Stimulated activated CD4-positive, alpha-beta T cell treated with anti-CD3 and anti-CD28 coated beads, TNF-alpha, amount 100 ng/mL, for 4 hours (primary cell): ENCODE data around the gene PPM1H.
"Not testable (repeated sequence)": the region's sequence is repeated elsewhere in the genome, so short reads cannot be mapped to it uniquely, and the experiment has no call there.

Experiments
- DNase-seq, 3 experiments: peaks; one replicate each; pipeline ENCODE4 v3.0.0-alpha.2; 2020; ENCODE audit warnings: low read depth in 3 of 3

PPM1H gene

DNA sequence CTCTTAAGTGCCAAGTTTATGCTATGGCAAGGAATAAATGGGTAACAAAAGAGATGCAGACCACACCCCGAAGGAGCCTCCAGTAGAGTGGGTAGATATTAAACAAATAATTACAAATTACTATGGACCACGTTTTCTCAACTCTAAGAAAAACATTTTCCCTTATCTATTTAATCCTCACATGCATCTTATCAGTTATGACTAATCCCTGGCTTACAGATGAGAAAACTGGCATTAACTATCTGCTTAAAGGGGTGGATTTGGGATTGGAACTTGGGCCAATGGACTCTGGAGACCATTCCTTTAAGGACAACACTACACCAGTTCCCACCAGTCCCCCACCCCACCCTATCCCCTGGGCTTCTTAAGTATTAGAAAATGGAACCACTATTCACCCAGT is 26.3 kb downstream of the PPM1H start:
- no peak for DNase-seq

DNA sequence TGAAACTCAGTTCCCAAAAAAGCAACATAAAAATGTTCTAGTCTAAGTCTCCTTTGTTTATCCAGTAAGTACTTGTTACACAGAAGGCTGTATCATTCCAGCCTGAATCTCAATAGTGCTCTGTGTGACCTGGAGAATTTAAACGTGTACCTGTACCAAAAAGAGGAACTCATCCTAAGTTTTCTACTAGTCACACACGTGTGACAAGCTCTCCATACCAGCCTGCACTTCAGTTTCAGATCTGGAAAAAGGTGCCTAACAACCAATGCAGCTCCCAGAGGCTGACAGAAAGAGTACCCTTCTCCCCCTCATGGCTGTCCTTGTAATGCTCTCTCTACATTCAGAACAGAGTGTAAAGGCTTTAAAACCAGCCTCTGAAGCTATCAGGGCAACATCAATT is 27.4 kb downstream of the PPM1H start:
- DNase-seq = no peak

DNA sequence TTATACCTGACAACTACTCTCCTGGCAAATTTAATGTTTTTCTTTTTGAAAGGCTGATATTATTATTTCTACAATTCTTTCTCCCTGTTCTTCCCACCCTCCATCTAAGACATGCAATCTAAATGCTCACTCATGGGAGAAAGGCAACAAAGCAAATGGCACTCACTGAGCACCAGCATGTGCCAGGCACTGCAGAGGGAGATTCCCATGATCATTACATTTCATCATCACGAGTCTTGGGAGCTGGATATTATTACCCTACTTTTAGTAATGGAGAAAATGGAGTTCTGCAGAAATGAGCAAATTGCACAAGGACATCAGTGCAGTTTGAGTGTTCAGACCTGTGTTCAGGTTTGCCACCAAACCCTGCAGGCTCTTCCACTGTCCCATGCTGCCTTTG is 27.9 kb downstream of the PPM1H start:
- DNase-seq = no peak

DNA sequence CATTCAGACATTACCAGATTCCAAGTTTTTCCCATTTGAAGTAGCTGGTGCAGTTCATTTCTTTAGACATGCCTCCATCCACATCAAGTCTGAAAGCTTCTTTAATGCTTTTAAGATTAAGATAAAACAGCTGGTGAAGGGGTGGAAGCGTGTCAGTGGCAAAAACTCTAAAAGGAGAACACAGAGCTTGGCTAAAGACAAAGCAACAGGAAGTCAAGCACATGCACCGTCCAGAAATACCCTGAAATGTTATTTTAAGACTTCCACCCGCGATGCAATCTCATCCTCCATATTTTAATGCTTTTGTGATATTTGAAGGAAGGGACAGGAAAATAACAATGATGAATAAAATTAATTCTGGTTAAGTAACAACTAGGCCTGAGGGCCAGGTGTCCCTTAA is 31.8 kb downstream of the PPM1H start:
- DNase-seq = no peak

DNA sequence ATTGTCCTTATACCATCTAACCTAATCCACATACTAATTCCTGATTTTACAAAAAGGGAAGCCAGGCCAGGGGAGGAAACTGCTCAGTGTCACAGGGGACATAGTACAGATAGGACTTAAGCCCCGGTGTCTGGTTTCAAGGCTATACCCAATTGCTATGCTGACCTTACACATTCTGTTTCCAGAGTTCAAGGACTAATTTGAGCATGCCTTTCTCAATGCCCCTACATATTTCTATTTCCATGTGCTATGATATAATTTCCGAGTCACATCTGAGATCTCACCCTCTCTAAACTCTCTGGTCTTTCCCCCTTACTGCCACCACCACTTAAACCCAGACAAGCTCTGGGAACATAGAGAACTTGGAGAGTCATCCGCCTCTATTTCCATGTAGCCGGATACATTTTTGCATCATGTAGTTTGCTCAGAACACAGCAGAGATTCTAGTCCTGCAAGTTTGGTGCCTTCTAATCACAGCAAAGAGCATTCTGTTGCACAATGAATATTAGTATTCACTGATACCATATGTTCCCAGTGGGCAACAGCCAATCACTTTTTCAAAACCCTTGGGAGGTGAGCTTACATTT is 34.2 kb downstream of the PPM1H start:
- DNase-seq = no peak

DNA sequence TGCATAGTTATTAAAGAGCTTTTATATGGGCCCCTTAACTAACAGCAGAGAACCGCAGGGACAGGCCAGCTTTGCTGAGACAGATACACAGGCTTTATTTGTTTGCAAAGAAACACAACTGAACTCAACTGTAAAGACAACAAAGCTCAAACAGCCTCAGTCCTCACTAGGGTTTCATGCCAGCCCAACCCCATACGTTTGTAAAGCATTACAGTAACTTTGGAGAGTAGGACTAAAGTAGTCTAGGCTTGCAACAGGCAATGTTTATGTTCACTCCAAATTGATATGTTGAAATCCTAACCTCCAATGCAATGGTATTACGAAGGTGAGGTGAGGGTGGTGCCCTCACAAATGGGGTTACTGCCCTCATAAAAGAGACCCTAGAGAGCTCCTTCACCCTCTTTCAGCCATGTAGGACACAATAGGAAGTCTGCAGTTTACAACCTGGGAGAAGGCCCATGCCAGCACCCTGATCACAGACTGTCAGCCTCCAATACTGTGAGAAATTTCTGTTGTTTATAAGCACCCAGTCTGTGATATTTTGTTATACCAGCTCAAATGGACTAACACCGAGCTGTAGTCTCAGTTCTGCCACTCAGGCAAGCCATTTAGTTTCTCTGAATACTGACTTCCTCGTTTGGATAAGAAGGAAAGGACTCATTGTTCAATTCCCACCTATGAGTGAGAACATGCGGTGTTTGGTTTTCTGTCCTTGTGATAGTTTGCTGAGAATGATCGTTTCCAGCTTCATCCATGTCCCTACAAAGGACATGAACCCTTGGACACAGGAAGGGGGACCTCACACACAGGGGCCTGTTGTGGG is 35.2 kb downstream of the PPM1H start:
- DNase-seq = no peak

DNA sequence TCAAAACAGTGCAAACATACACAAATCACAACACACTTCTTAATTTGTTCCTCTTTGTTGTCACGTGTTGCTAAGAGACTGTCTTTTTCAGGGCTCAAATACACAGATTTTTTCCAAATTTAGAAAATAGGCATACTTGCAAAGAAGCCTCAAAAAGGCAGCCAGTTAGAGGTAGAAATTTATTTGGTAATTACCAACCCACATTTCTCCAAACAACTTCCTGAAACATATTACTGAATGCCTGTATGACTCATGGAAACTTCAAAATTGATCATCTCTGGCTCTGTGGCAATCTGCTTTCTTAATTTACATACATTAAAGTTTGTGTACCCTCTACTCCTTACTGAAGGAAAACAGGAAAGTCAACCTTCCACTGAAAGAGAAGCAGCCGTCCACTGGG is 36.4 kb downstream of the PPM1H start:
- DNase-seq = no peak

DNA sequence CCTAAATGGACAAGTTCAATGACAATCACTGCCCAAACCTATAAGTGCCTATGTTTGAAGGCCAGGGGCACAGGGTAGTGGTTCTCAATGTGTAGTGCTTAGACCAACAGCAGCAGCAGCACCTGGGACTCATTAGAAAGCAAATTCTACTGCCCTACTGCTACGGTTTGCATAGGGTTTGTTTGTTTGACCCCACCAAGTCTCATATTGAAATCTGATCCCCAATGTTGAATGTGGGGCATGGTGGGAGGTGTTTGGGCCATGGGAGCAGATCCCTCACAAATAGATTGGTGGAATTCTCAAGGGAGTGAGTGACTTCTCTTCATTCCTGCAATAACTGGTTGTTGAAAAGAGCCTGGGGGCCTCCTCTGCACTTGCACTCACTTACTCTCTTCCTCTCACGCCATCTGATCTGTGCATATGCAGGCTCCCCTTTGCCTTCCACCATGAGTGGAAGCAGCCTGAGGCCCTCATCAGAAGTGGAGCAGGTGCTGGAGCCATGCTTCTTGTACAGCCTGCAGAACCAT is 39.5 kb downstream of the PPM1H start:
- DNase-seq = no peak

DNA sequence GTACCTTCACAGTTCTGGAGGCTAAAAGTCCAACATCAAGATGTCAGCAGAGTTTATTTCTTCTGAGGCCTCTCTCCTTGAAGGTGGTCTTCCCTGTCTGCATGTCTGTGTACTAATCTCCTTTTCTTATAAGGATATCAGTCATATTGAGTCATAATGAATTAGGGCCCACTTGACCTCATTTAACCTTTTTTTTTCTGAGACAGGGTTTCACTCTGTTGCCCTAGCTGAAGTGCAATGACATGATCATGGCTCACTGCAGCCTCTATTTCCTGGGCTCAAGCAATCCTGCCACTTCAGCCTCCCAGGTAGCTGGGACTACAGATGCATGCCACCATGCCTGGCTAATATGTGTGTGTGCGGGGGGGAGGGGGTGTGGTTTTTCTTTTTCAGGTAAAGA is 41.7 kb downstream of the PPM1H start:
- no peak for DNase-seq

DNA sequence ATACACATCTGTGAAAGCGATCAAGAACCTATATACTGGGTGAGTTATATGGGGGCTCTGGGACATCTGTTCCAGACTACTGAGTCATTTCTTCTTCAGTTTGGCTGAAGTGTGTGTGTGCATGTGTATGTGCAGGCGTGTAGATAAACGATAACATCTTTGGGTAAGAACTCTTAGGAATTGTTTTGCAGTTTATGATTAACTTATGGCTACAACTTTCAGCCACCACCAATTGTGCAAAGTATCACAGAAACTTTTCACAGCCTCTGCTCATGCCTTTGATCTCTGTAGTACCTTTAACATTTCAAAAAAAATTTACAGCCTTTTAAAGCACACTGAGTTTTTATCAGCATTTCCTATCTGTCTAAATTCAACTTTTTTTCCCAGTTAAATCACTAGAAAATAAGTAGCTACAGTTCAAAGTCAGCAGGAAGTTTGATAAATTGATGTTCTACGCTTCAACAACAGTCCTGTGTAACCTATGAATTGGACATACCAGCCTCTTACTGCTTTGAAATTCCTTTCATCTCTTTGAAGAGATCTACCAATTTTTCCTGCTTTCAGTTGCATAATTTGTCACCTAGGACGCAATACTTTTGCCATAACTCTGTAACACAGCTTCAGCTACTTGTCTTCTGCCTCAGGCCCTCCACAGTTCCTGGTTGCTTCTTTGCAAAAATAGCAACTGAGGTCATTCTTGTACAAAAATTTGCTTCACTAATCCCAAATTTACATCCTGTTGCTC is 43.0 kb downstream of the PPM1H start:
- no peak for DNase-seq

DNA sequence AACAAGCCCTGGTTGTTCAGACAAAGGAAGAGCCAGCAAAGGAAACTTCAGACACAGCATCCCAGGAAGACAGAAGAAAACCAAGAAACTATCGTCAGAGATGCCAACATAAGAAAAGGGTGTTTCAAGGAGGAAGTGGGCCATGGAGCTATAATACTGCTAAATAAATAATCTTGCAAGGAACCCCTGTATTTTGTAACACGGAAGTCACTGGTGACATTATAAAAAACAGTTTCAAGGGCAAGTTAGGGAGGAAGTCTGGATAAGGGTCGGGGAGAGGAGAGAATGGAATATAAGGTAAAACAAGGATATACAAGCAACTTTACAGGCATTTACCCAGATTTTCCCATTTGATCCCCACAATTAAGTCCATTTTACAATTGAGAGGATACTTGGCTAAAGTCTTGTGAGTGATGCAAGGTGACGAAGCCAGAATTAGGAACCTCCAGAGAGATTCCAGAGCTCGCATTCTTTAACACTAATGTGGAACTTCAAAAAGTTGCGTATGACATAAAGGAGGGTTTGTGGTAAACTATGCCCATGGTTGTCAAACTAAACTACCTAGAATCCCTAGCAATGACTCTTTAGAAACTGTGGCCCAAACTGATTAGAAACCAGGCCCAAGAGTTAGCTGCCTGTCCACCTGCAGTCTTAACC is 46.4 kb downstream of the PPM1H start:
- DNase-seq = no peak

DNA sequence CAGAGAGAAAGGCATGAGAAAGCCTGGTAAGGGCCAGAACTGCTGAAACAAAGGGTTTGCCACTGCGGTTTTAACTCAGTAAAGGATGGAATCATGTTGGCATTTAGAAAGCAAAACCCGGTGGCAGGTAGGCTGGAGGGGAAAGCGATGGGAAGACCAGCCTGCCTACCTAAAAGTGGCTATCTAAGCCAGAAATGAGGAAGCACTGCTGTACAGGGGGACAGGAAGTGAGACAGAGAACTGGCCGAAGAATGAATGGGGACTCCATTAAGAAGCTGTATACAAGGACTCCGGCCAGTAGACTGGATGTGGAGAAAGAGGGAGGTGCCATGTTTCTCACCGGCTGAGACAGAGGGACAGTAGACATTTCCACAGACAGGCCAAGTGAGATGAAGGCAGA is 48.2 kb downstream of the PPM1H start:
- DNase-seq = no peak

DNA sequence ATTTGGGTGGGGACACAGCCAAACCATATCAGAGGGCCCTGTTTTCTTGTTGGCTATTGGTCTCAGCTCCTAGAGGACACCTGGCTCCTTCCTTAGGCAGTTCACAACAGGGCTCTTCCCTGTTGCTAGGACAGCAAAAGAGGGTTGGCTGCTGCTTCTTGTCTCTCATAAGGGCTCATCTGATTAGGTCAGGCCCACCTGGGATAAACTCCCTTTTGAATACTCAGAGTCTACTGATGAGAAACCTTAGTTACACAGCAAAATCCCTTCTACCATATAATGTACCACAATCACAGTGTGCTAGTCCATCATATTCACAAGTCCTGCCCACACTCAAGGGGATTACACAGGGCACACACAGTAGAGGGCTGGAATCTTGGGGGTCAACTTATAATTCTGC is 49.7 kb downstream of the PPM1H start:
- DNase-seq = no peak

DNA sequence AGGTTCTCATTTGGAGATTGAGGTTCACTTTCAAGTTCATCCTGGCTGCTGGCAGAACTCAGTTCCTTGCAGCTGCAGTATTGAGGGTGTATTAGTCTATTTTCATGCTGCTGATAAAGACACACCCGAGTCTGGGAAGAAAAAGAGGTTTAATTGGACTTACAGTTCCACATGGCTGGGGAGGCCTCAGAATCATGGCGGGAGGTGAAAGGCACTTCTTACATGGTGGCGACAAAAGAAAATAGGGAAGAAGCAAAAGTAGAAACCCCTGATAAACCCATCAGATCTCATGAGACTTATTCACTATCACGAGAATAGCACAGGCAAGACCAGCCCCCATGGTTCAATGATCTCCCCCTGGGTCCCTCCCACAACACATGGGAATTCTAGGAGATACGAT is 50.1 kb downstream of the PPM1H start:
- not testable (repeated sequence) for DNase-seq

DNA sequence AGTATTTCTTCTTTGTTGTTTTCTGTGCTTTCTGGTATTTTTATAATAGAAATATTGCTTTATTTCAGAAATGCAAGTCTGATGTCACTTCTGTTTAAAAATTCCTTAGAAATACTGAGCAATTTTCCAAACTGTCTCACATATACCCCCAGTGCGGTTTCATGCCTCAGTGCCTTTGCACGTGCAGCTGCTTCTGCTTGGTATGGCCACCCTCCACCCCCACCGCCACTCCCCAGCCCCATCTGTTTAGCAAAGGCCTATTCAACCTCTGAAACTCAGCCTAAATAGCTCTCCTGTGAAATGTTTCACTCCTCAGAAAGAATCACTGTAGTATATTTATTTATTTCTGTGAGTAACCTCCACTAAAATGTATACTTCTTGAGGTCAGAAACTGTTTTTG is 52.3 kb downstream of the PPM1H start:
- DNase-seq = no peak

DNA sequence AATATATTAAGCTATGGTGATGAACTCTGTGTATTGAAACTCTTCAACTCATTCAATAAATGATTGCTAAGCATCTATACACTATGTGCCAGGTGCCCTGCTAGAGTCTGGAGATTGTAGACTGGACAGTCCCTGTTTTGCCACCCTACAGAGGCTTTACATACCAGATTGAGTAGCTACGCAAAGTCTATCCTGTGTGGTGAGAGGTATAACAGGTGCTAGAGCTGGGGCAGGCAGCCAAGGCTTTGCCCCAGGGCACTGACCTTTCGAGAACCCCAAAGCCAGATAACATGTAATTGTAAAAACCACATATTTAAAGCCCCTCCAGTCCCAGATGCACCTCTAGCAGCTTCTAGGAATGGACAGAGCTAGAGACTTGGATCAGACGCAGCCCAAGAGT is 52.8 kb downstream of the PPM1H start:
- DNase-seq = no peak

DNA sequence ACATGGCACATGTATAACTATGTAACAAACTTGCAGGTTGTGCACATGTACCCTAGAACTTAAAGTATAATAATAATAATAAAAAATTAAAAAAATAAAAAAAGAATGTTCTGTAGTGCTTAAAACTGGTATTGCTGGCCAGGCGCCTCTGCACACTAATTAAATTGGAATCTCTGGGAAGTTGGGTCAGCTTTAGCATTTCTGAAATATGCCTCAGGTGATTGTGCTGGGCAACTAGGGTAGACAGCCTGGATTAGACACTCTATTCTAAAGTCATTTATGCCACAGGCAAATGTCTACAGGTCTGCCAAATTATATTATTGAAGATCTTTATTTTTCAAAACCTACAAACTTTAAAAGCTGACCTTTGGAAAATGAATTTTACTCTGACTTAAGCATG is 55.3 kb downstream of the PPM1H start:
- DNase-seq = no peak

DNA sequence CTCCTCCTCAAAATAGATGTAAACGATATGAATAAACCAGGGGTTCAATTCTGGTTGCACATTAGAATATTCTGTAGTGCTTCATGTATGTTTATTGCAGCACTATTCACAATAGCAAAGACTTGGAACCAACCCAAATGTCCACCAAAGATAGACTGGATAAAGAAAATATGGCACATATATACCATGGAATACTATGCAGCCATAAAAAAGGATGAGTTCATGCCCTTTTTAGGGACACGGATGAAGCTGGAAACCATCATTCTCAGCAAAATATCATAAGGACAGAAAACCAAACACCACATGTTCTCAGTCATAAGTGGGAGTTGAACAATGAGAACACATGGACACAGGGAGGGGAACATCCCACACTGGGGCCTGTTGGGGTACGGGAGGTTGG is 55.7 kb downstream of the PPM1H start:
- DNase-seq = not testable (repeated sequence)

DNA sequence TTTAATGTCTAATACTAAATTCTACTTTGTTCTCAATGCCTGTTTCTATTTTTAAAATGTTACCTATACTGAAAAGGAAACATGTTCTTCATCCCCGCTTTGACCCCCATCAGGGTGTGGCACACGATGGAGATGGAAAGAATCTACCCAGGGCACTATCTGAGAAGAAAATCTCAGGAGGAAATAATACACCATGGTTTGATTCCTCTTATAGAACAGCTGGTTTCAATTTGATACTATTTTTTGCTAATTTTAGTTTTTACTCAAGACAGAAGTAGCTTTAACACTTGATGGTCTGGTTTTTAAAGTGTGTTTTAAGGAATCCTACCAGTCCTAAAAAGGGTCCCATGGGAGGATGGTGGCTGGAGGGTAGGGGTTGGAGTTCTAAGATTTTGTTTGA is 56.7 kb downstream of the PPM1H start:
- no peak for DNase-seq

DNA sequence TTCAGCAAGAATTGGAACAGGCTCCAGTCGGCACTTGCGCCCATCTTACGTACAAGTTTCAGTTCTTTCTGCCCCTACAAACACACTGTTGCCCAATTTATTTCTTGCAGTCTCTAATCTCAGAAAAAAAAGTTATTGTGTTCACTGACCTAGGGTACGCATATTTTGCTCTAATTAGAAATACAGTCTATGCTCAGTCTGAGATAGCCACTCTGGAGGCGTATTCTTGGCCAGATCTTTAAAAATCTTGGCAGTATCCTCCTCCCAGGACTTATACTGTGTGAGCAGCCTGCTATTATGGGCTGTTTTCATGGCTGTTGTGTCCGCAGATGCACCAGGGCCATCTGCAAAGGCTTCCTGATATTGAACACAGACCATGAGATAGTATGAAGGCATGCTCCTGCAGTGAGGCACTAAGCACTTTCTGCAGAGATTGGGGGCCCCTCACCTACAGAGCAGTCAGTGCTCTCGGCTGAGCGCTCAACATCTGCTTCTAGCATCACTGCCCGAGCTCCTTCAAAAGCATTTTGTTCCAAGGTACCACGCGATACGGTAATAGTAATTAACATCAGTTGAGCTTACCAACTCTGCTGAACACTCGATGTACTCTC is 57.9 kb downstream of the PPM1H start:
- DNase-seq = no peak

DNA sequence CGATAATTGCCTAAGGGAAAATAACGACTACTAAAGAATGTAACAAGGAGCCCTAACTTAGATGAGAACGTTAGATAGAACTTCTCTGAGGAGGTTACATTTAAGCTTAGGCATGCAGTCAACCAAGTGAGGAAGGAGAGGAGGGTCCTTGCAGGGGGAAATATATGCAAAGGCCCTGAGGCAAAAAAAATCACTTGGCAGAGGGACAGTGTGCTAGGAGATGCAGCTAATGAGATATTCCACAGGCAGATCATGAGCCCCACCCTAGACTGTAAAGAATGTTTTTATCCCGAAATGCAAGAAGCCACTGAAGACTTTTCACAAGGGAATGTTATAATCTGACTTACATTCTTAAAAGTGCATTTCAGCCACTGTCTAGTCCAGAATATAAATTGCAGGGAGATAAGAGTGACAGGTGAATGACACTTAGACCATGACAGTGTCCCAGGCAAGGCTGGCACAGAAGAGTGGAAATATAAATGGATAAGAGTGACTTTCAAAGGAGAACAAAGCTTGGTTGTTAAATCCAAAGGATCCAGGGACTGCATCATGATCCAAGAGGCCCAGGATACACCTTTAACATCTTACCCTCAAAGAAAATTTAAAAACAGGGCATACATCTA is 61.0 kb downstream of the PPM1H start:
- DNase-seq = no peak
